Adrenal gland (tissue), 12 donors: Measurements from ENCODE around the gene MAPT. TPM values are rescaled to one million over a fixed set of nuclear protein-coding genes. Genes with fewer than 3 reads are reported as not detected.

Source experiments
- DNase-seq, 7 donors: peaks; one replicate each; pipeline ENCODE4 v3.0.0-alpha.2; 2019 to 2020
- H3K27ac ChIP-seq, 5 donors: fragments of 200-600 bp; sonication (generic) in 4 of 5; 1 replicate in 3 of 5; 2 replicates in 2 of 5; pipeline versions ENCODE4 v1.5.1 to v1.8.0; 2016 to 2020; ENCODE audit warnings: mild to moderate bottlenecking in 1 of 5
- H3K27me3 ChIP-seq: fragments of 200-600 bp; 2 replicates; pipeline ENCODE4 v1.8.0; 2021
- H3K36me3 ChIP-seq, 2 donors: fragments of 200-600 bp; replicated peaks in 1 of 2; 1 replicate in 1 of 2; 2 replicates in 1 of 2; pipeline versions ENCODE4 v1.5.1 to v1.8.0; 2018 to 2022
- H3K4me1 ChIP-seq, 2 donors: fragments of 200-600 bp; replicated peaks in 1 of 2; 1 replicate in 1 of 2; 2 replicates in 1 of 2; pipeline versions ENCODE4 v1.5.1 to v1.8.0; 2018 to 2021
- H3K4me3 ChIP-seq, 4 donors: fragments of 200-600 bp; sonication (generic) in 3 of 4; one replicate each; pipeline ENCODE4 v1.5.1; 2016 to 2018
- H3K9me3 ChIP-seq, 3 donors: fragments of 200-600 bp; sonication (generic) in 1 of 3; replicated peaks in 1 of 3; 1 replicate in 2 of 3; 2 replicates in 1 of 3; pipeline versions ENCODE4 v1.5.1 to v1.8.0; 2016 to 2021
- WGBS, 4 donors: extraction: QIAGEN DNeasy Blood & Tissue Kit in 2 of 4; methylation state at CpG; one replicate each; pipeline versions ENCODE4 v1.1.5 to v1.1.7; 2013 to 2017; 5-methylcytosine and 5-hydroxymethylcytosine counted together
- intact Hi-C, 2 donors: fragments of 100-400 bp; cut with DNase I; formaldehyde crosslinking; loops; one replicate each; pipeline versions ENCODE4 v1.14.1 to v1.15.0; 2022 to 2023
- polyA plus RNA-seq, 3 donors: library from polyadenylated mRNA; stranded (reverse); fragments of 200-250 nt in 2 of 3; fragments of 350-450 nt in 1 of 3; fragmentation: Illumina TruSeq in 1 of 3; extraction: RNeasy Lipid Tissue Mini Kit (QIAGEN cat#74804) in 1 of 3; gene quantifications; one replicate each; pipeline ENCODE4 v1.2.3, GENCODE V29; 2013 to 2014
- small RNA-seq, 2 donors: library from RNA; depleted of rRNA; stranded (forward); fragments of <200 nt; gene quantifications; one replicate each; pipeline ENCODE3, GENCODE V24; 2016
- total RNA-seq, 9 donors: library from RNA; depleted of rRNA in 4 of 9; stranded (reverse); fragments of >200 nt in 4 of 9; fragments of 120-200 nt in 1 of 9; fragmentation: NEBNext Ultra II Directional in 1 of 9; extraction: Animal tissue kit (Norgen Biotek cat#: 25700) in 1 of 9; gene quantifications; one replicate each; pipeline versions ENCODE4 v1.1.0 to v1.2.4, GENCODE V29; 2013 to 2023
- TF ChIP-seq, protein P1 (sequence below), 6 experiments: fragments of 450-650 bp in 4 of 6; fragments of 200-600 bp in 2 of 6; sonication (generic) in 1 of 6; IDR thresholded peaks; 1 replicate in 5 of 6; 2 replicates in 1 of 6; pipeline versions ENCODE4 v1.5.1 to v1.8.0; 2016 to 2021; ENCODE audit warnings: antibody characterized with exemption in 6 of 6, mild to moderate bottlenecking in 2 of 6, moderate library complexity in 1 of 6
- donor health status: healthy with polysubstance abuse.
- donor health status: Bipolar disorder and iron deficiency.
- donor health status: DM: yes; HTN: yes; CAD: no.
- donor health status: DM: no; HTN: no; CAD: no.
- donor health status: DM: no; HTN: no; CAD: no.
- donor health status: DM: yes; HTN: yes; CAD: no.

MAPT gene
- total and polyA plus RNA-seq, 12 donors = 0.72 to 17.6 (median 3.3) TPM

DNA sequence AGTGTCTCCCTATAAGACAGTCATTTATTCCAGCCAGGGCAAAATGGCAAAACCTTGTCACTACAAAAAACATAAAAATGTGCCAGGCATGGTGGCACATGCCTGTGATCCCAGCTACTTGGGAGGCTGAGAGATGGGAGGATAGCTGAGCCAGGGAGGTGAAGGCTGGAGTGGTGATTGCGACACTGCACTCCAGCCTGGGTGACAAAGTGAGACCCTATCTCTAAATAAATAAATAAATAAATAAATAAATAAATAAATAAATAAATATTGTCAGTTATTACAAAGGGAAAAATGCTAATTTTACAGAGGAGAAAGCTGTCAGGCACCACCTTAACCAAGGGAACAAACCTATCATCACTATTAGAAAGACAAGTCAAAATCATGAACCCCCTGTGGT, 180.2 kb downstream of the MAPT start:
- intact Hi-C loops = loop anchor here in 1 of 2 donors (10.0 kb wide), 1 partner anchor 110 kb away; no protein-coding TSS in a partner anchor
- 95 to 100% (median 100%) methylated on average over 1 of the region's 1 CpG for WGBS, 4 donors
- TF ChIP-seq, protein P1, sequence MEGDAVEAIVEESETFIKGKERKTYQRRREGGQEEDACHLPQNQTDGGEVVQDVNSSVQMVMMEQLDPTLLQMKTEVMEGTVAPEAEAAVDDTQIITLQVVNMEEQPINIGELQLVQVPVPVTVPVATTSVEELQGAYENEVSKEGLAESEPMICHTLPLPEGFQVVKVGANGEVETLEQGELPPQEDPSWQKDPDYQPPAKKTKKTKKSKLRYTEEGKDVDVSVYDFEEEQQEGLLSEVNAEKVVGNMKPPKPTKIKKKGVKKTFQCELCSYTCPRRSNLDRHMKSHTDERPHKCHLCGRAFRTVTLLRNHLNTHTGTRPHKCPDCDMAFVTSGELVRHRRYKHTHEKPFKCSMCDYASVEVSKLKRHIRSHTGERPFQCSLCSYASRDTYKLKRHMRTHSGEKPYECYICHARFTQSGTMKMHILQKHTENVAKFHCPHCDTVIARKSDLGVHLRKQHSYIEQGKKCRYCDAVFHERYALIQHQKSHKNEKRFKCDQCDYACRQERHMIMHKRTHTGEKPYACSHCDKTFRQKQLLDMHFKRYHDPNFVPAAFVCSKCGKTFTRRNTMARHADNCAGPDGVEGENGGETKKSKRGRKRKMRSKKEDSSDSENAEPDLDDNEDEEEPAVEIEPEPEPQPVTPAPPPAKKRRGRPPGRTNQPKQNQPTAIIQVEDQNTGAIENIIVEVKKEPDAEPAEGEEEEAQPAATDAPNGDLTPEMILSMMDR (IDR thresholded peaks at IDR 0.05) = no peak

More for the DNA sequence above, 180.2 kb downstream of the MAPT start:
- peaks cover 0 to 13% of the 10 kb centered on the region in 2 donors for H3K4me1 ChIP-seq
- no peak overlapping the region for H3K27ac ChIP-seq
- no peak overlapping the region for H3K4me3 ChIP-seq
- no peaks in the 10 kb centered on the region for H3K27me3 ChIP-seq
- H3K9me3 ChIP-seq = no peaks in the 10 kb centered on the region
- DNase-seq = no peak
- H3K36me3 ChIP-seq = peaks cover 0 to 5% of the 10 kb centered on the region in 2 donors

Small RNA genes within 50 kb of the gene (small RNA-seq; reads per million reads assigned to genes)
- gene RF00017 = 0 reads per million in 2 donors

Other genes with a start within 250 kb of the MAPT start
- under 1 TPM in 1 of 9 donors, not detected in 8; 0.27 TPM for gene CRHR1, start 110.2 kb upstream of the MAPT start, total RNA-seq
- not detected for gene CRHR1, start 110.2 kb upstream of the MAPT start, polyA plus RNA-seq
- not detected for gene SPPL2C, start 49.7 kb upstream of the MAPT start, total RNA-seq
- gene SPPL2C, start 49.7 kb upstream of the MAPT start, polyA plus RNA-seq = not detected
- not detected for gene STH, start 104.7 kb downstream of the MAPT start, total RNA-seq
- gene STH, start 104.7 kb downstream of the MAPT start, polyA plus RNA-seq = not detected